Keratinocyte (primary cell): ENCODE measurements around the gene KLK1. TPM values are rescaled to one million over a fixed set of nuclear protein-coding genes. Genes with fewer than 3 reads are reported as not detected.
"Not testable (repeated sequence)": the region's sequence is repeated elsewhere in the genome, so short reads cannot be mapped to it uniquely, and the experiment has no call there.

ENCODE experiments used
- DNase-seq: peaks from one replicate; pipeline ENCODE4 v3.0.0-alpha.2; 2011; ENCODE audit warnings: low read depth, missing footprints, low spot score
- FAIRE-seq: peaks from 2 replicates; lab custom pipeline; 2011; peaks lifted over from hg19 to GRCh38; lab: Jason Lieb, UNC
- H2AFZ ChIP-seq: 2 replicates; pipeline ENCODE4 v1.6.0; 2012; ENCODE audit warnings: low read length, control low read depth, inconsistent platforms; ENCODE audit not compliant: control insufficient read depth
- H3K27ac ChIP-seq: 2 replicates; pipeline ENCODE4 v1.5.1; 2011; ENCODE audit warnings: low read length; ENCODE audit not compliant: control insufficient read depth, insufficient read depth
- H3K27me3 ChIP-seq: 3 replicates; pipeline ENCODE4 v1.6.0; 2011; ENCODE audit warnings: low read length; ENCODE audit not compliant: control insufficient read depth, insufficient read depth; ENCODE audit errors: extremely low read depth
- H3K36me3 ChIP-seq, 2 experiments: 2 replicates in 1 of 2; 3 replicates in 1 of 2; pipeline ENCODE4 v1.5.1; 2011; ENCODE audit warnings: low read length in 2 of 2, mild to moderate bottlenecking in 1 of 2; ENCODE audit not compliant: control insufficient read depth in 2 of 2, insufficient read depth in 2 of 2; ENCODE audit errors: extremely low read depth in 1 of 2
- H3K4me1 ChIP-seq: 3 replicates; pipeline ENCODE4 v1.5.1; 2011; ENCODE audit warnings: low read length; ENCODE audit not compliant: control insufficient read depth, insufficient read depth; ENCODE audit errors: extremely low read depth
- H3K4me2 ChIP-seq: 3 replicates; pipeline ENCODE4 v1.6.0; 2011; ENCODE audit warnings: low read depth, low read length; ENCODE audit not compliant: control insufficient read depth, insufficient read depth; ENCODE audit errors: extremely low read depth
- H3K4me3 ChIP-seq, 3 experiments: fragments of 200-600 bp in 1 of 3; sonication (generic) in 1 of 3; 2 replicates in 2 of 3; 3 replicates in 1 of 3; pipeline ENCODE4 v1.5.1; 2011 to 2016; ENCODE audit warnings: low read length in 3 of 3, mild to moderate bottlenecking in 3 of 3, control low read depth in 2 of 3, inconsistent platforms in 1 of 3, low read depth in 1 of 3, mixed read lengths in 1 of 3, mixed run types in 1 of 3, moderate library complexity in 1 of 3; ENCODE audit not compliant: control insufficient read depth in 2 of 3, insufficient read depth in 2 of 3; ENCODE audit errors: extremely low read depth in 1 of 3
- H3K79me2 ChIP-seq: 2 replicates; pipeline ENCODE4 v1.6.0; 2012; ENCODE audit warnings: low read length; ENCODE audit not compliant: control insufficient read depth, insufficient read depth
- H3K9ac ChIP-seq: 3 replicates; pipeline ENCODE4 v1.6.0; 2011; ENCODE audit warnings: low read length; ENCODE audit not compliant: control insufficient read depth, insufficient read depth; ENCODE audit errors: extremely low read depth
- H3K9me1 ChIP-seq: 3 replicates; pipeline ENCODE4 v1.6.0; 2011; ENCODE audit warnings: low read length; ENCODE audit not compliant: control insufficient read depth, insufficient read depth; ENCODE audit errors: extremely low read depth
- H3K9me3 ChIP-seq: 2 replicates; pipeline ENCODE4 v1.5.1; 2012; ENCODE audit warnings: low read depth, low read length; ENCODE audit not compliant: control insufficient read depth
- H4K20me1 ChIP-seq: 3 replicates; pipeline ENCODE4 v1.6.0; 2011; ENCODE audit warnings: low read length; ENCODE audit not compliant: control insufficient read depth, insufficient read depth; ENCODE audit errors: extremely low read depth
- EZH2 ChIP-seq: IDR thresholded peaks from one replicate; pipeline ENCODE4 v1.6.1; 2012; ENCODE audit warnings: inconsistent platforms, mild to moderate bottlenecking, low read length, moderate library complexity
- dilution Hi-C: fragments of 300-500 bp; cut with MboI; formaldehyde crosslinking; loops from one replicate; pipeline ENCODE4 v1.7.0; 2020; ENCODE audit warnings: low sequenced_read_pairs; ENCODE audit not compliant: extremely low pct_ligation_motif_present
- polyA plus RNA-seq, 5 experiments: library from polyadenylated mRNA; depleted of rRNA in 3 of 5; stranded (reverse) in 3 of 5; stranded (forward) in 1 of 5; unstranded in 1 of 5; fragments of >200 nt; gene quantifications; 1 replicate in 1 of 5; 2 replicates in 3 of 5; 3 replicates in 1 of 5; pipeline versions ENCODE4 v1.2.1 to v1.2.3, GENCODE V29; 2011 to 2012; ENCODE audit warnings: missing spikeins in 2 of 5, low read depth in 1 of 5, low replicate concordance in 1 of 5
- TF ChIP-seq, protein P1 (sequence below), 3 experiments: IDR thresholded peaks in 1 of 3; conservative IDR thresholded peaks in 1 of 3; optimal IDR thresholded peaks in 1 of 3; 2 replicates in 2 of 3; 3 replicates in 1 of 3; pipeline versions ENCODE3 to v1.5.1; 2011; ENCODE audit warnings: low read length in 3 of 3, mild to moderate bottlenecking in 3 of 3, moderate library complexity in 2 of 3, control low read depth in 1 of 3, inconsistent platforms in 1 of 3; ENCODE audit not compliant: insufficient read depth in 2 of 3; ENCODE audit errors: extremely low read depth in 1 of 3

KLK1 gene
- polyA plus RNA-seq, 1 donor (not counting 4 experiments of a cell fraction or from before 2014, with no cell fraction given) = 0.31 TPM

DNA sequence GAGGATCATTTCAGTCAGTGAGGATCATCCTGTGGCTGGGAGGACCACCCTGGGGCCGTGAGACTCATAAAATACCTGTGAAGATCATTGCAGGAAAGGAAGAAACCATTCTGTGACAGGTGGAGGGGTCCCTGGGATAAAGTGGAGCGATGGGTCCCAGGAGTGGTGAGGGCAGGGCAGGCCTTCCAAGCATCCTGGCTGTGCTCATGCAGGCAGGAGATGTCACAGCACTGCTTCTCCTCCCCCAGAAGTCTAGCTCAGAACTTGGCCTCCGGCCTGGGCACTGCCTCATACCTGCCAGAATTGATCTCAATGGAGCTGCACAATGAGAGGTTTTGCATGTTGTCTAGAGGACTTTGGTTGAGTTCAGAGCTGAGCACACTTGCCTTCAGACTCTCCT lies 11.1 kb downstream of the KLK1 start:
- no peaks in the 10 kb centered on the region for H3K9me3 ChIP-seq
- H3K79me2 ChIP-seq = no peaks in the 10 kb centered on the region
- no peaks in the 10 kb centered on the region for H3K27me3 ChIP-seq
- no peak overlapping the region for H3K27ac ChIP-seq
- FAIRE-seq (no peak), DNase-seq (no peak)
- H3K4me1 ChIP-seq = peaks cover 4% of the 10 kb centered on the region
- H2AFZ ChIP-seq = no peak overlapping the region
- H3K9me1 ChIP-seq = no peaks in the 10 kb centered on the region
- TF ChIP-seq, protein P1, sequence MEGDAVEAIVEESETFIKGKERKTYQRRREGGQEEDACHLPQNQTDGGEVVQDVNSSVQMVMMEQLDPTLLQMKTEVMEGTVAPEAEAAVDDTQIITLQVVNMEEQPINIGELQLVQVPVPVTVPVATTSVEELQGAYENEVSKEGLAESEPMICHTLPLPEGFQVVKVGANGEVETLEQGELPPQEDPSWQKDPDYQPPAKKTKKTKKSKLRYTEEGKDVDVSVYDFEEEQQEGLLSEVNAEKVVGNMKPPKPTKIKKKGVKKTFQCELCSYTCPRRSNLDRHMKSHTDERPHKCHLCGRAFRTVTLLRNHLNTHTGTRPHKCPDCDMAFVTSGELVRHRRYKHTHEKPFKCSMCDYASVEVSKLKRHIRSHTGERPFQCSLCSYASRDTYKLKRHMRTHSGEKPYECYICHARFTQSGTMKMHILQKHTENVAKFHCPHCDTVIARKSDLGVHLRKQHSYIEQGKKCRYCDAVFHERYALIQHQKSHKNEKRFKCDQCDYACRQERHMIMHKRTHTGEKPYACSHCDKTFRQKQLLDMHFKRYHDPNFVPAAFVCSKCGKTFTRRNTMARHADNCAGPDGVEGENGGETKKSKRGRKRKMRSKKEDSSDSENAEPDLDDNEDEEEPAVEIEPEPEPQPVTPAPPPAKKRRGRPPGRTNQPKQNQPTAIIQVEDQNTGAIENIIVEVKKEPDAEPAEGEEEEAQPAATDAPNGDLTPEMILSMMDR (optimal IDR thresholded peaks at IDR 0.05 in 1 of 3, IDR thresholded peaks at IDR 0.05 in 1 of 3, conservative IDR thresholded peaks at IDR 0.05 in 1 of 3; ENCODE audit: extremely low read depth in 1 of 3, insufficient read depth in 2 of 3, low read length in 3 of 3) = no peak
- no peak for TF ChIP-seq EZH2
- no peaks in the 10 kb centered on the region for H4K20me1 ChIP-seq
- dilution Hi-C loops = no loop called here
- no peak overlapping the region for H3K9ac ChIP-seq
- no peak overlapping the region for H3K4me2 ChIP-seq
- no peaks in the 10 kb centered on the region for H3K36me3 ChIP-seq
- H3K4me3 ChIP-seq = no peak overlapping the region

DNA sequence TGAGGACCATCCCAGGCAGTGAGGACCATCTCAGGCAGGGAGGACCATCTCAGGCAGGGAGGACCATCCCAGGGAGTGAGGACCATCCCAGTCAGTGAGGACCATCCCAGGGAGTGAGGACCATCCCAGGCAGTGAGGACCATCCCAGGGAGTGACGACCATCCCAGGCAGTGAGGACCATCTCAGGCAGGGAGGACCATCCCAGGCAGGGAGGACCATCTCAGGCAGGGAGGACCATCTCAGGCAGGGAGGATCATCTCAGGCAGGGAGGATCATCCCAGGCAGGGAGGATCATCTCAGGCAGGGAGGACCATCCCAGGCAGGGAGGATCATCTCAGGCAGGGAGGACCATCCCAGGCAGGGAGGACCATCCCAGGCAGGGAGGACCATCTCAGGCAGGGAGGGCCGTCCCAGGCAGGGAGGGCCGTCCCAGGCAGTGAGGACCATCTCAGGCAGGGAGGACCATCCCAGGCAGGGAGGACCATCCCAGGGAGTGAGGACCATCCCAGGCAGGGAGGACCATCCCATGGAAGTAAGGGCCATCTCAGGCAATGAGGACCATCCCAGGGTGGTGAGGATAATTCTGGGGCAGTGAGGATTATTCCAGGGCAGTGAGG lies 11.9 kb downstream of the KLK1 start:
- H3K4me3 ChIP-seq, H3K9ac ChIP-seq, H3K9me1 ChIP-seq, H3K27me3 ChIP-seq, H3K4me1 ChIP-seq, dilution Hi-C loops, H2AFZ ChIP-seq, H3K36me3 ChIP-seq, FAIRE-seq, H4K20me1 ChIP-seq, H3K27ac ChIP-seq, DNase-seq, H3K4me2 ChIP-seq, H3K9me3 ChIP-seq, H3K79me2 ChIP-seq: not testable (repeated sequence)

DNA sequence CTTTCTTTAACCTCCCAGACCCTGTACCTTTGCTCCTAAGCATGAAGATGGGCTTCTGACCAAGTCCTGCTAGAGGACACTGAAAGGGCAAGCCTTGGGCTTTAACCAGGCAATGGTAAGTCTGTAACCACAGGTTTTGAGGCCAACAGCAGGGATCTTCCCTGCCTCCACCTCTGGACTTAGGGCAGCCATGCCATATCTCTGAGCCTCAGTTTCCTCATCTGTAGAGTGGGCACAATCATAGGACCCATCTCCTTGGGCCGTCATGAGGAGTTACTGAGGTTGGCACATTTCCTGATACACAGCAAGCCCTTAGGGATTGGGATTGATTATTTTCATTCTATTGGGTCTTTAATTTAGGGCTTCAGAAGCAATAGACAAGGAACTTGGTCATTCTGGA lies 14.7 kb downstream of the KLK1 start:
- Histone ChIP-seq H4K20me1 (no peaks in the 10 kb centered on the region), H3K36me3 (peaks cover 0 to under 1% of the 10 kb centered on the region in 2 experiments), H3K27ac (no peak overlapping the region), H3K9me1 (no peaks in the 10 kb centered on the region), H3K27me3 (no peaks in the 10 kb centered on the region), H3K4me2 (no peak overlapping the region), H3K9ac (no peak overlapping the region), H2AFZ (no peak overlapping the region), H3K4me1 (no peaks in the 10 kb centered on the region), H3K9me3 (no peaks in the 10 kb centered on the region), H3K4me3 (no peak overlapping the region), H3K79me2 (peaks cover 5% of the 10 kb centered on the region)
- dilution Hi-C loops = no loop called here
- FAIRE-seq (no peak), DNase-seq (no peak)
- TF ChIP-seq, protein P1 (optimal IDR thresholded peaks at IDR 0.05 in 1 of 3, IDR thresholded peaks at IDR 0.05 in 1 of 3, conservative IDR thresholded peaks at IDR 0.05 in 1 of 3; ENCODE audit: extremely low read depth in 1 of 3, insufficient read depth in 2 of 3, low read length in 3 of 3) = no peak
- TF ChIP-seq EZH2 = no peak
